GM23338 (cell line): Measurements from ENCODE around the gene SALL2. TPM values are rescaled to one million over a fixed set of nuclear protein-coding genes. Genes with fewer than 3 reads are reported as not detected.

ENCODE experiments used
- ATAC-seq: fragments of 200-7000 bp; cut with Tn5 transposase; 3 replicates; pipeline ENCODE4 v1.9.1; 2020
- DNase-seq: peaks from one replicate; pipeline ENCODE4 v3.0.0-alpha.2; 2015; ENCODE audit warnings: low spot score
- H2AFZ ChIP-seq: fragments of 200-600 bp; sonication (generic); 2 replicates; pipeline ENCODE4 v1.8.0; 2016; ENCODE audit warnings: antibody characterized with exemption, mild to moderate bottlenecking, moderate library complexity
- H3F3A ChIP-seq: fragments of 200-600 bp; sonication (generic); replicated peaks from 2 replicates; pipeline ENCODE4 v1.8.0; 2017; ENCODE audit warnings: antibody characterized with exemption, mixed run types, low read depth
- H3K27ac ChIP-seq: fragments of 200-600 bp; sonication (generic); 2 replicates; pipeline ENCODE4 v1.6.1; 2016; ENCODE audit warnings: low read depth
- H3K27me3 ChIP-seq: fragments of 200-600 bp; sonication (generic); 2 replicates; pipeline ENCODE4 v1.8.0; 2016; ENCODE audit warnings: mild to moderate bottlenecking, mixed run types, moderate library complexity; ENCODE audit not compliant: insufficient read depth
- H3K36me3 ChIP-seq: fragments of 200-600 bp; sonication (generic); 2 replicates; pipeline ENCODE4 v1.8.0; 2016; ENCODE audit warnings: mild to moderate bottlenecking; ENCODE audit not compliant: insufficient read depth
- H3K4me1 ChIP-seq: fragments of 200-600 bp; sonication (generic); 2 replicates; pipeline ENCODE4 v1.8.0; 2016; ENCODE audit warnings: mild to moderate bottlenecking, moderate library complexity; ENCODE audit not compliant: insufficient read depth
- H3K4me2 ChIP-seq: fragments of 200-600 bp; sonication (generic); 2 replicates; pipeline ENCODE4 v1.7.1; 2017; ENCODE audit warnings: mixed run types
- H3K4me3 ChIP-seq: fragments of 200-600 bp; sonication (generic); 2 replicates; pipeline ENCODE4 v1.6.1; 2016; ENCODE audit warnings: mixed run types
- H3K79me2 ChIP-seq: fragments of 200-600 bp; sonication (generic); replicated peaks from 2 replicates; pipeline ENCODE4 v1.8.0; 2017; ENCODE audit warnings: mild to moderate bottlenecking; ENCODE audit not compliant: insufficient read depth
- H3K9me2 ChIP-seq: fragments of 200-600 bp; sonication (generic); 2 replicates; pipeline ENCODE4 v1.8.0; 2017; ENCODE audit not compliant: insufficient read depth
- H4K20me1 ChIP-seq: fragments of 200-600 bp; sonication (generic); replicated peaks from 2 replicates; pipeline ENCODE4 v1.8.0; 2017; ENCODE audit warnings: mild to moderate bottlenecking; ENCODE audit not compliant: insufficient read depth
- H3K27ac Mint-ChIP-seq: 2 replicates; pipeline ENCODE4 v1.8.0; 2020; ENCODE audit warnings: inconsistent platforms, mild to moderate bottlenecking, moderate library complexity, mixed read lengths
- H3K27me3 Mint-ChIP-seq: 3 replicates; pipeline ENCODE4 v1.8.0; 2022; ENCODE audit warnings: low read depth, mild to moderate bottlenecking, moderate library complexity, mixed read lengths, inconsistent platforms; ENCODE audit not compliant: insufficient read depth, poor library complexity
- H3K36me3 Mint-ChIP-seq: 3 replicates; pipeline ENCODE4 v1.8.0; 2021; ENCODE audit warnings: low read depth, mild to moderate bottlenecking, inconsistent platforms, moderate library complexity, mixed read lengths
- H3K4me1 Mint-ChIP-seq: 3 replicates; pipeline ENCODE4 v1.8.0; 2020; ENCODE audit warnings: mild to moderate bottlenecking, inconsistent platforms, mixed read lengths
- H3K4me3 Mint-ChIP-seq: 3 replicates; pipeline ENCODE4 v1.8.0; 2021; ENCODE audit warnings: moderate library complexity, mild to moderate bottlenecking, inconsistent platforms, mixed read lengths
- H3K9me3 Mint-ChIP-seq: 3 replicates; pipeline ENCODE4 v1.8.0; 2020; ENCODE audit warnings: moderate library complexity, mild to moderate bottlenecking, inconsistent platforms, mixed read lengths
- CREB1 ChIP-seq: fragments of 250-450 bp; sonication (Bioruptor Pico); IDR thresholded peaks from 2 replicates; pipeline ENCODE4 v1.5.0; 2020; ENCODE audit warnings: low read depth, mild to moderate bottlenecking, moderate library complexity
- EZH2 ChIP-seq: fragments of 200-600 bp; sonication (generic); IDR thresholded peaks from one replicate; pipeline ENCODE4 v1.8.0; 2017; ENCODE audit warnings: antibody characterized with exemption, mild to moderate bottlenecking, low read depth; ENCODE audit not compliant: unreplicated experiment
- JUNB ChIP-seq: IDR thresholded peaks from one replicate; pipeline ENCODE4 v1.6.1; 2016; ENCODE audit warnings: antibody characterized with exemption; ENCODE audit not compliant: unreplicated experiment
- NANOG ChIP-seq: IDR thresholded peaks from 2 replicates; pipeline ENCODE4 v1.6.1; 2016; ENCODE audit warnings: antibody characterized with exemption, borderline replicate concordance
- POLR2AphosphoS5 ChIP-seq: IDR thresholded peaks from 2 replicates; pipeline ENCODE4 v1.6.1; 2016; ENCODE audit warnings: antibody characterized with exemption, low read depth
- STAT1 ChIP-seq: IDR thresholded peaks from one replicate; pipeline ENCODE4 v1.6.1; 2016; ENCODE audit warnings: antibody characterized with exemption; ENCODE audit not compliant: unreplicated experiment
- ZNF114 ChIP-seq: fragments of 250-450 bp; sonication (Bioruptor Pico); IDR thresholded peaks from 2 replicates; pipeline ENCODE4 v1.5.0; 2020; ENCODE audit warnings: mild to moderate bottlenecking, moderate library complexity
- ZNF331 ChIP-seq: fragments of 250-450 bp; sonication (Bioruptor Pico); IDR thresholded peaks from 2 replicates; pipeline ENCODE4 v1.5.0; 2020; ENCODE audit warnings: low read depth, mild to moderate bottlenecking, moderate library complexity
- polyA plus RNA-seq: library from polyadenylated mRNA; unstranded; fragments of >200 nt; fragmentation: Nextera tagmentation; extraction: Ambion mirVana; gene quantifications from 2 replicates; pipeline ENCODE4 v1.2.1, GENCODE V29; 2016
- total RNA-seq: library from RNA; depleted of rRNA; stranded (reverse); fragments of >200 nt; shearing (Covaris generic); gene quantifications from 2 replicates; pipeline ENCODE4 v1.2.3, GENCODE V29; 2014
- TF ChIP-seq, protein P1 (sequence below): IDR thresholded peaks from one replicate; pipeline ENCODE4 v1.6.1; 2018; ENCODE audit warnings: antibody characterized with exemption; ENCODE audit not compliant: unreplicated experiment
- TF ChIP-seq, protein P2 (sequence below): IDR thresholded peaks from 2 replicates; pipeline ENCODE4 v1.6.1; 2016; ENCODE audit warnings: antibody characterized with exemption

Gene SALL2
- total and polyA plus RNA-seq, 2 experiments from 2014 or later: 121 to 281 TPM

DNA sequence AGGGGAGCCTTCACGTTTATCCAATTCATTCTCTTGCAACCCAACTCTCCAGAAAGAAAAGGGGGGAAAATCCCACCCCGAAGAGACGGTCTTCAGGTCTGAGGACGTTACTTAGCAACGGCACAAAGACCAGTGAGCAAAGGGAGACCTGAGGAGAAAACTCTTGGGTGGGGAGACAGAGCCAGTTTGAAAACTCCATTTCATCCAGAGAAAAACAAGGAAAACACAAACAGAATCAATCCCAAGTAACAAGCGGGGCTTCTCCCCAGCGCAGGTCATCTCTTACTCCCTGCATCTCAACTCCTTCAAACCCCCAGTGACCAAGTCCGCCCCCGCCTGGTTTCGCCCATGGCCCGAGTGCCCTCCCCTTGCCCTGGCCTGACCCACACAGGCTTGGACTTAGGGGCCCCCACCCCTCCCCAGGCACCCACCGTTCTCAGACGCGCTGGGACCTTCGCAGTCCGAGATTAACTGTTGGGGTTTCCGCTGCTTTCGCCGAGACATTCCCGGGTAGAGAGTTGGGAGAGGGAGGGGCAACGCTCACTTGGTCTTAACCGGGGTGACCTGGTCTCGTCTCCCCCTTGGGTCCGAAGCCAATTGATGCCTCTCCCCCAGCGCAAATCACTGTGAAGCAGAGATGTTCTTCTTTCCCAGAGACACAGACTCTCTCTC, 10.4 kb upstream of the SALL2 start:
- no peaks in the 10 kb centered on the region for H3K9me2 ChIP-seq
- no peak for TF ChIP-seq STAT1
- no peak for TF ChIP-seq ZNF331 (CRISPR knock-in tag)
- TF ChIP-seq EZH2: no peak
- TF ChIP-seq, protein P1, sequence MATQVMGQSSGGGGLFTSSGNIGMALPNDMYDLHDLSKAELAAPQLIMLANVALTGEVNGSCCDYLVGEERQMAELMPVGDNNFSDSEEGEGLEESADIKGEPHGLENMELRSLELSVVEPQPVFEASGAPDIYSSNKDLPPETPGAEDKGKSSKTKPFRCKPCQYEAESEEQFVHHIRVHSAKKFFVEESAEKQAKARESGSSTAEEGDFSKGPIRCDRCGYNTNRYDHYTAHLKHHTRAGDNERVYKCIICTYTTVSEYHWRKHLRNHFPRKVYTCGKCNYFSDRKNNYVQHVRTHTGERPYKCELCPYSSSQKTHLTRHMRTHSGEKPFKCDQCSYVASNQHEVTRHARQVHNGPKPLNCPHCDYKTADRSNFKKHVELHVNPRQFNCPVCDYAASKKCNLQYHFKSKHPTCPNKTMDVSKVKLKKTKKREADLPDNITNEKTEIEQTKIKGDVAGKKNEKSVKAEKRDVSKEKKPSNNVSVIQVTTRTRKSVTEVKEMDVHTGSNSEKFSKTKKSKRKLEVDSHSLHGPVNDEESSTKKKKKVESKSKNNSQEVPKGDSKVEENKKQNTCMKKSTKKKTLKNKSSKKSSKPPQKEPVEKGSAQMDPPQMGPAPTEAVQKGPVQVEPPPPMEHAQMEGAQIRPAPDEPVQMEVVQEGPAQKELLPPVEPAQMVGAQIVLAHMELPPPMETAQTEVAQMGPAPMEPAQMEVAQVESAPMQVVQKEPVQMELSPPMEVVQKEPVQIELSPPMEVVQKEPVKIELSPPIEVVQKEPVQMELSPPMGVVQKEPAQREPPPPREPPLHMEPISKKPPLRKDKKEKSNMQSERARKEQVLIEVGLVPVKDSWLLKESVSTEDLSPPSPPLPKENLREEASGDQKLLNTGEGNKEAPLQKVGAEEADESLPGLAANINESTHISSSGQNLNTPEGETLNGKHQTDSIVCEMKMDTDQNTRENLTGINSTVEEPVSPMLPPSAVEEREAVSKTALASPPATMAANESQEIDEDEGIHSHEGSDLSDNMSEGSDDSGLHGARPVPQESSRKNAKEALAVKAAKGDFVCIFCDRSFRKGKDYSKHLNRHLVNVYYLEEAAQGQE: no peak
- TF ChIP-seq POLR2AphosphoS5: peak; percentile 63
- TF ChIP-seq ZNF114 (CRISPR knock-in tag): no peak
- no peak for TF ChIP-seq CREB1 (CRISPR knock-in tag)
- no peaks in the 10 kb centered on the region for H4K20me1 ChIP-seq
- Mint-ChIP-seq H3K4me1 (peaks cover 43% of the 10 kb centered on the region), H3K27ac (peak overlapping the region; percentile 99), H3K27me3 (peaks cover 24% of the 10 kb centered on the region), H3K9me3 (no peaks in the 10 kb centered on the region; the same call in 1 of the 3 replicates), H3K36me3 (peaks cover 30% of the 10 kb centered on the region), H3K4me3 (peak overlapping the region; percentile 99)
- H2AFZ ChIP-seq: no peak overlapping the region
- peaks cover 9% of the 10 kb centered on the region; the same call in 1 of the 2 replicates for H3F3A ChIP-seq
- no peaks in the 10 kb centered on the region for H3K36me3 ChIP-seq
- ATAC-seq (peak; percentile 55), DNase-seq (peak; percentile 82)
- H3K4me1 ChIP-seq: peaks cover 50% of the 10 kb centered on the region
- H3K79me2 ChIP-seq: peaks cover 70% of the 10 kb centered on the region
- peak overlapping the region; percentile 84 for H3K4me3 ChIP-seq
- no peaks in the 10 kb centered on the region for H3K27me3 ChIP-seq
- peak overlapping the region; percentile 86 for H3K4me2 ChIP-seq
- H3K27ac ChIP-seq: peak overlapping the region; percentile 95

DNA sequence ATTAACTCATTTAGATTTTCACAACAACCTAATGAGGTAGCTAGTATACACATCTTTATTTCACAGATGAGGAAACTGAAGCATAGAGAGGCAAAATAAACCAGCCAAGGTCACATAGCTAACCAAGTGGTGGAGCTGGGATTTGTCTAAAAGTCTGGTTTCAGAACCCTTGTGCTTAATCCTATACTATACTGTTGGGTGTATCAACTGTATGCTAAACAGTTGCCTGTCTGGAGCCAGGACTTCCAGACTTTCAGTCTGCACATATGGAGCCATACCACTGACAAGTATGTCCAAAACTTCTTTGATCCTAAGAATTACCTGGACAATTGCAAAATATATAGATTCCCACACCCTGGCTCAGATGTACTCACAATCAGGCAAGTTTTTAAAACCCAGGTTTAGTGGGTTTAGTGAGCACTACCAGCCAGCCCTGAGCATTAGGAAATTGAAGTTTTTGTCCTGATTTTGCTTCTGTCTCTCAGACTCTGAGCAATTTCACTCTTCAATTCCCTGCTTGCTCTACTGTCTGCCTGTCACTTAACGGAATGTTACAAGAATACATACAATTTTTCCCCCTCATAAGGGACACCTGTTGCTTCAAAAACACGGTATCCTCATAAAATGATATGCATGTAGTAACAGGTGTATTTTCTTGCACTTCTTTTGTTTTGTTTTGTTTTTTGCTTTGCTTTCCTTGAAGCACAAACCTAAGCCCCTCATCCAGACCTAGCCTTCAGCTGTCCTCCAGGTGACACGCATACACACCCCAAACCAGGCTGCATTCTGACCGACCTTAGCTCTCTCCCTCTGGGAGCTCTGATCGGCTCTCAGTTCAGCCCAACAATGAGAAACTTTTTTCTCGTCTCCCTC, 9.6 kb upstream of the SALL2 start:
- Histone ChIP-seq H3K4me2 (peak overlapping the region; percentile 86), H3K4me1 (peaks cover 53% of the 10 kb centered on the region), H3F3A (peaks cover 9% of the 10 kb centered on the region; the same call in 1 of the 2 replicates), H3K4me3 (peak overlapping the region; percentile 84), H2AFZ (no peak overlapping the region), H3K9me2 (no peaks in the 10 kb centered on the region), H3K27ac (peak overlapping the region; percentile 95), H3K36me3 (no peaks in the 10 kb centered on the region), H4K20me1 (no peaks in the 10 kb centered on the region), H3K79me2 (peaks cover 77% of the 10 kb centered on the region), H3K27me3 (no peaks in the 10 kb centered on the region)
- peaks cover 48% of the 10 kb centered on the region for H3K4me1 Mint-ChIP-seq
- ATAC-seq: peak; percentile 38
- peaks cover 19% of the 10 kb centered on the region for H3K27me3 Mint-ChIP-seq
- H3K4me3 Mint-ChIP-seq: peak overlapping the region; percentile 99
- peaks cover 36% of the 10 kb centered on the region for H3K36me3 Mint-ChIP-seq
- DNase-seq: no peak
- no peaks in the 10 kb centered on the region; the same call in 1 of the 3 replicates for H3K9me3 Mint-ChIP-seq
- peak overlapping the region; percentile 99 for H3K27ac Mint-ChIP-seq
- TF ChIP-seq ZNF331 (CRISPR knock-in tag) (no peak), STAT1 (no peak), NANOG (no peak), EZH2 (no peak), CREB1 (CRISPR knock-in tag) (no peak), JUNB (no peak)
- TF ChIP-seq, protein P2, sequence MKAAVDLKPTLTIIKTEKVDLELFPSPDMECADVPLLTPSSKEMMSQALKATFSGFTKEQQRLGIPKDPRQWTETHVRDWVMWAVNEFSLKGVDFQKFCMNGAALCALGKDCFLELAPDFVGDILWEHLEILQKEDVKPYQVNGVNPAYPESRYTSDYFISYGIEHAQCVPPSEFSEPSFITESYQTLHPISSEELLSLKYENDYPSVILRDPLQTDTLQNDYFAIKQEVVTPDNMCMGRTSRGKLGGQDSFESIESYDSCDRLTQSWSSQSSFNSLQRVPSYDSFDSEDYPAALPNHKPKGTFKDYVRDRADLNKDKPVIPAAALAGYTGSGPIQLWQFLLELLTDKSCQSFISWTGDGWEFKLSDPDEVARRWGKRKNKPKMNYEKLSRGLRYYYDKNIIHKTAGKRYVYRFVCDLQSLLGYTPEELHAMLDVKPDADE: no peak
